Measurements from ENCODE around the gene BRD3. TPM values are rescaled to one million over a fixed set of nuclear protein-coding genes. Genes with fewer than 3 reads are reported as not detected.
"Not testable (repeated sequence)": the region's sequence is repeated elsewhere in the genome, so short reads cannot be mapped to it uniquely, and the experiment has no call there.

BRD3 gene
- 70.4 TPM for total RNA-seq

DNA sequence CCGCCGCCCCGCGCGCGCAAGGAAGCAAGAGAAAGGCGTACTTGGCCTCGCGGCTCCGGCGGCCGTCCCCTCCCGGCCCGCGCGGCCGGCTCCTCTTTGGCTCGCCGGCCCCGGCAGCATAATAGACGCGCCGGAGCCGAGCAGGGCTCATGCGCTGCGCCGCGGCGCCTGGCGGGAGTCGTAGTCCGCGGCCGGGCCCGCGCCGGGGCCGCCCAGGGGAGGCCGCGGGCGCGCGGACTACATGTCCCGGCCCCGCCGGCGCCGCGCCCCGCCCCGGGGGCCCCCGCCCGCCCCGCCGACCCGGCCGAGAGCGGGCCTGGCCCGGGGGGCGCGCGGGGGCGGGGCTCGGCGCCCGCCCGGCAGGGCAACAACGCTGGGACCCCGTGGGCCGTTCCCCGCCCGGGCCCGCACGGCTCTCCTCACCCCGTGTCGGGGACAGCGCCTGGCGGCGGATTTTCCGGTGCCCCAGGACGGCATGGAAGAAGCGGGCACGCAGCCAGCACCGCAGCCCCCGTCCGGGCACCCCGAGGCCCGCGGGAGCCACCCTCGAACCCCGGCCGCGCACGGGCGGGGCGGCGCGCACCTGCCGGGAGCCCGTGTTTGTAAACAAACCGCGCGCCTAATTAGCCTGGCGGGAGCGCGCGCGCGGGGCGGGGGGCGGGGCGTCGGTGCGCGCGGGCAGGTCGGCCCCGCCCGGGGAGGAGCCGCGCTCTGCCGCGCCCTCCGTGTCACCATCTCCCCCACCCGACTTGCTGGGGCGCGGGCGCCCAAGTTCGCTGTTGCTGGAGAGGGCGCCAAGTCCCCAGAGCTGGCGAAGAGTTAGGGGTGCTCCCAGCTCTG, at the start of gene BRD3:
Gene BRD3, minus strand, starts transcription at position 123 of the 840 bp plus-strand sequence. CDS start 14,549 bp downstream, outside the sequence.
- peak; percentile 84 for DNase-seq (ENCODE audit: low spot score)

DNA sequence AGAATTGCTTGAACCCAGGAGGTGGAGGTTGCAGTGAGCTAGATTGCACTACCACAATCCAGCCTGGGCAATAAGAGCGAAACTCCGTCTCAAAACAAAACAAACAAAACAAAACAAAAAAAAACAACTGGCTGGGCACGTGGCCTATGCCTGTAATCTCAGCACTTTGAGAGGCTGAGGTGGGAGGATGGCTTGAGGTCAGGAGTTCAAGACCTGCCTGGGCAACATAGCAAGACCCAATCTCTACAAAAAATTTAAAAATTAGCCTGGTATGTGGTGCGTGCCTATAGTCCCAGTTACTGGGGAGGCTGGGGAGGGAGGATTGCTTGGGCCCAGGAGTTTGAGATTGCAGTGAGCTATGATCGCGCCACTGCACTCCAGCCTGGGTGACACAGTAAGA, 44.7 kb upstream of the BRD3 start:
- no peak for DNase-seq (ENCODE audit: low spot score)

DNA sequence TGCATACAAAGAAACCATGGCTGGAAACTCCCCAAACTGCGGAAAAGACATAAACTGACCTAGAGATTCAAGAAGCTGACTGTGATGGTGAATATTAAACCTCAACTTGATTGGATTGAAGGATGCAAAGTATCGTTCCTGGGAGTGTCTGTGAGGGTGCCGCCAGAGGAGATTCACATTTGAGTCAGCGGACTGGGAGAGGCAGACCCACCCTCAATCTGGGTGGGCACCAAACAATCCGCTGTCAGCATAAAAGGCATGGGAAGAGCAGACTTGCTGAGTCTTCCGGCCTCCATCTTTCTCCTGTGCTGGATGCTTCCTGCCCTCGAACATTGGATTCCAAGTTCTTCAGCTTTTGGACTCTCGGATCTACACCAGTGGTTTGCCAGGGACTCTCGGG, 43.2 kb upstream of the BRD3 start:
- DNase-seq (ENCODE audit: low spot score), result no peak

DNA sequence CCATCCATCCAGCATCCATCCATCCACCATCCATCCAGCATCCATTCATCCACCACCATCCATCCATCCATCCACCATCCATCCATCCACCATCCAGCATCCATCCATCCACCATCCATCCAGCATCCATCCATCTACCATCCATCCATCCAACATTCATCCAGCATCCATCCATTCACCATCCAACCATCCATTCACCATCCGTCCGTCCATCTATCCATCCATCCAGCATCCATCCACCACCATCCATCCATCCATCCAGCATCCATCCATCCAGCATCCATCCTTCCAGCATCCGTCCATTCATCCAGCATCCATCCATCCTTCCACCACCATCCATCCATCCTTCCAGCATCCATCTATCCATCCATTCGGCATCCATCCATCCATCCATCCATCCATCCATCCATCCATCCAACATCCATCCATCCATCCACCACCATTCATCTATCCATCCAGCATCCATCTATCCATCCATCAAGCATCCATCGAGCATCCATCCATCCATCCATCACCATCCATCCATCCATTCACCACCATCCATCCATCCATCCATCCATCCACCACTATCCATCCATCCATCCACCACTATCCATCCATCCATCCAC, 35.7 kb upstream of the BRD3 start:
- DNase-seq (ENCODE audit: low spot score), result no peak

DNA sequence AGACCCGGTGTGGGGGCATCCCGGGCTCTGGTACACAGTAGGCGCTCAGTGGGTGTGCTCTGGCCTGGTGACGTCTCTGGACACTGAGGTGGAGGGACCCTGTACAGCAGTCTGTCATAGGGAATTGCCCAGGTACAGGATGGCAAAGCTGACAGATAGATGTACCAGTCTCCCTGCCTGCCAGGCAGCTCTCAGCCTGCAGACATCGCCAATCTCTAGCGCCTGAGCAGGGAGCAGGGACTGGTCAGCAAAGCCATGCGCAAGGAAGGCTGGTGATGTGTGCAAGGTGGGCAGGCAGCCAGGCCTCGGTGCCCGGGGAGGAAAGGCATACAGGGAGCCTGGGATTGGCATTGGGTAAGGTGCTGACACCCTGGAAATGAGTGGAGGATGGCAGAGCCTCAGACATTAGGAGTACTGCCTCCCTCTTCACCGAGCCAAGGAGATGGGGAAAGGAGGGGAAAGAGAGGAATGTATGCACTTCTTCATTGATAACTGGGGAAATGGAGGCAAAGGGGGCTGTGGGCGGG, 33.9 kb upstream of the BRD3 start:
- no peak for DNase-seq (ENCODE audit: low spot score)

DNA sequence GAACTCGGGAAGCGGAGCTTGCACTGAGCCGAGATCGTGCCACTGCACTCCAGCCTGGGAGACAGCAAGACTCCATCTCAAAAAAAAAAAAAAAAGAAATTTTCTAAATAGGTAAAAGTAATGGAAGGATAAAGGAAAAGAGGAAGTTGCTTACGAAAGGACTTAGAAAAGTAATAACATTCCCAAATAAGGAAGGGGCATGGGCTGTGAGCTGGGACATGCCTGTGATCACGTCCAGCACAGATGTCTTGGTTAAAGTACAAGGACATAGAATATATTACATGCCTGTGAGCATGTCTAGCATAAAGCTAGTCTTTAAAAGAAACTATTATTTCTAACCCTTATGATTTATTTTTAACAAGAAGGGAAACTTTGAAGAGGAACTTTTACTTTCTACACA, 33.3 kb upstream of the BRD3 start:
- not testable (repeated sequence) for DNase-seq (ENCODE audit: low spot score)

DNA sequence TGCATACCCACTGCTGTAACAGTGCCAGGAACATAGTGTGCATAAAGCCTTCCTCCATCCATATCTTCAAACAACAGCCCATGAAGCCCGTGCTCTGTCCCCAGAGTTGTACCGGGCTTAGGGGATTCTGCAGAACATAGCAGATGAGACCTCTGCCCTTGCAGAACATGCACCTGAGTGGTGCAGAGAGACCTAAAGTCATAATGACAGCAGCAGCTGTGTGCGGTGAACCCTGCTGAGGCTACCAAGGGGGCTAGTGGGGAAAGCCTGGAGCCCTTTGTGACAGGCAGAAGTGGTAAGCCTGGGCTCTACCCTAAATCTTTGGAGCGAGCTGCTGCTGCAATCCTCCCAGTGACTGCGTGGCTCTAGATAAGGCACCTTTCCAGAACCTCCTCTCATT, 32.2 kb upstream of the BRD3 start:
- DNase-seq (ENCODE audit: low spot score), result no peak

DNA sequence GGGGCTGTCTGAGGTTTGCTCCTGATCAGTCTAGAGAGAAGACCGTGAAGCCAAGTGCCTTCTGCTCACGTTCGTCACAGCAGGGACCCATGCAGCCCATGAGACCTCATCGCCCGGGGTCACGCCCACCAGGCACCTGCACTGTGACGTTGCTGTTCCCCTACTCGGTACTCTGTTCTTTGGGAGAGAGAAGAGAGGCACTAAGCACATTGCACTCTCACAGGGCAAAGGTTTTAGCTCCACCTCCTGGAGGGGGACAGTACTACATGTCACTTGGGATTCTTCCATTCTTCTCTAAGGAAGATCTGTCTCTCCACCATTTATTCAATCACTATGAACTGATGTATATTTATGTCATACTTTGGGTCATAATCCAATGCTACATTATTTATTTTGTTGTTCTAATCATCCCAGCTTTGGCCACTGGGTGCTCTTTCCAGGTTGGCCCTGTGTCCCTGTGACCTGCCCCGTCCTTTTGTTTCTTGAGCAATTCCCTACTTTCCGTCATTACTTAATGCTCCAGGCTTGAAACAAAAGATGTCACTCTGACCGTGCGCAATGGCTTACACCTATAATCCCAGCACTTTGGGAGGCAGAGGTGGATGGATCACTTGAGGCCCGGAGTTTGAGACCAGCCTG, 31.4 kb upstream of the BRD3 start:
- peak; percentile 37 for DNase-seq (ENCODE audit: low spot score)

DNA sequence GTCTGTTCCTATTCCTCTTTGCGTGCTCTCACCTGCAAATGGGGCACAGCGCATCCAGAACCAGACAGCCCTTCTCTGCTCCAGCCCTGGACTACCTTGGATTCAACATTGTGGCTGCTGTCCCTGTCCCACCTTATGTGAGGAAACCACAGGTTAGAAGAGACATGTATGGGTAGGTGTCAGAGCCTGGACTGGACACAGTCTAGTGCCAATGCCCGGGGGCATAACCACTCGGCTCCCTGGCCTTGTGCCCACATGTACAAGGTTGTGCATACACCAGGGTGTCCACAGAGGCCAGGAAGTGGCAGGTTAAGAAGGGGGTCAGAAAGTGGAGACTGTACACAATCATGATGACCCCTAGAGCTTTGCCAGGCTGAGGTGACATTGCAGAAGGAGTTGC, 22.1 kb upstream of the BRD3 start:
- DNase-seq (ENCODE audit: low spot score), result no peak

DNA sequence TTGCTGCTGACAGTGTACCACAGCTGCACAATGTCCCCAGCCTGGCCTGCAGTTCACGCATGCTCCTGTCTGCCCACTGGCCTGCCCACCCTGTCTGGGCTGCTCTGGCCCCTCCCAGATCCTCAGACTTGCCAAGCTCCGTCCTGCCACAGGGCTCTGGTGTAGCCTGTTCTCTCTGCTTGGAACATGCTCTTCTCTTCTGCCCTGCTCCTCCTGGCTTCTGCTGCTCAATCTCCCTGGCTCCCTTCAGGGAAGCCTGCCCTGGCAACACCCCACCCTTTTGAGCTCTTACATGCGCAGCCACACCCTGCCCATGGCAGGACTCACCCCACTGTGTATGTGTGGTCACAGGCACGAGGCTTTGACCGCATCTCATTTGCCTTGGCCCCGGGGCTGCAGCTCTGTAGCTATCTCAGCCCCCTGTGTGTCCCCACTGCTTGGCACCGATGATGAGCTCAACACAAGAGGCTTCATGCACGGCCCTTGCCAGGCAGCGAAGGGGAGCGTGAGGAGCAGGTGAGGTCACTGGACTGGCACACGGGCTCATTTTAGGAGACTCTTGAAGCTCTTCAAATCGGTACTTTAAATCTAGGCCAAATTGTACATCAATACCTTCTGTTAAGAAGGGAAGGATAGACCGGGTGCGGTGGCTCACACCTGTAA, 20.4 kb upstream of the BRD3 start:
- DNase-seq (ENCODE audit: low spot score), result no peak

DNA sequence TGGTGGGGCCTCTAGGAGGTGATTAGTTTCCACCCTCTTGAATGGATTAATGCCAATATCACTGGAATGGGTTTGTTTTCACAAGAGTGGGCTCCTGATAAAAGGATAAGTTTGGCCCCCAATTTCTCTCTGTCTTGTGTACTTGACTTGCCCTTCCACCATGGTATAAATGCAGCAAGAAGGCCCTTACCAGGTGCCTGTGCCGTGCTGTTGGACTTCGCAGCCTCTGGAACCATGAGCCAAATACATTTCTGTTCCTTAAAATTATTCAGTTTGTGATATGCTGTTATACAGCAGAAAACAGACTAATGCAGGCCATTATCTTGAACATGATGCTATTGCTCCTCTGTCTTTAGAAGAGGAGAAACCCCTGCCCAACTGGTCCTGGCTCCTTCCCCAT, 17.8 kb upstream of the BRD3 start:
- DNase-seq (ENCODE audit: low spot score), result no peak

DNA sequence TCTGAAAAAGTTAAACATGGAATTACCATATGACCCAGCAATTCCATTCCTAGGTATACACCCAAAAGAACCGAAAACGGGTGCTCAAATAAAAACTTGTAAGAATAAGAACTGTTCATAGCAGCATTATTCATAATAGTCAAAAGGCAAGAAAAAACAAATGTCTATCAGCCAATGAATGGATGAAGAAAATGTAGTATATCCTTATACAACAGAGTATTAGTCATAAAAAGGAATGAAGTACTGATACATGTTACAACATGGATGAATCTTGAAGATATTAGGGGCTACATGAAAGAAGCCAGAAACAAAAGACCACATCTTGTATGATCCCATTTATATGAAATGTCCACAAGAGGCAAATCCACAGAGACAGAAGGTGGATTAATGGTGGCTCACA, 15.6 kb upstream of the BRD3 start:
- no peak for DNase-seq (ENCODE audit: low spot score)

DNA sequence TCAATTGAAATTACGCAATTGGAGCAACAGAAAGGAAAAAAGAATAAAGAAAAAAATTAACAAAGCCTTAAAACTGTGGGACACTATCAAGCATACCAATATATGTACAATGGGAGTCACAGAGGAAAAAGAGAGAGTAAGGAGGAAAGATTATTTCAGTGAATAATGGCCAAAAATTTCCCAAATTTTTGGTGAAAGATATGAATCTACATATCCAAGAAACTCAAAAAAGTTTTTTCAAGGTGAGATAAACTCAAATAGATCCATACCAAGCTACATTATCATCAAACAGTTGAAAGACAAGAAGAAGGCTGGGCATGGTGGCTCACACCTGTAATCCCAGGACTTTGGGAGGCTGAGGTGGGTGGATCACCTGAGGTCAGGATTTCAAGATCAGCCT, 8.8 kb upstream of the BRD3 start:
- DNase-seq (ENCODE audit: low spot score), result no peak

DNA sequence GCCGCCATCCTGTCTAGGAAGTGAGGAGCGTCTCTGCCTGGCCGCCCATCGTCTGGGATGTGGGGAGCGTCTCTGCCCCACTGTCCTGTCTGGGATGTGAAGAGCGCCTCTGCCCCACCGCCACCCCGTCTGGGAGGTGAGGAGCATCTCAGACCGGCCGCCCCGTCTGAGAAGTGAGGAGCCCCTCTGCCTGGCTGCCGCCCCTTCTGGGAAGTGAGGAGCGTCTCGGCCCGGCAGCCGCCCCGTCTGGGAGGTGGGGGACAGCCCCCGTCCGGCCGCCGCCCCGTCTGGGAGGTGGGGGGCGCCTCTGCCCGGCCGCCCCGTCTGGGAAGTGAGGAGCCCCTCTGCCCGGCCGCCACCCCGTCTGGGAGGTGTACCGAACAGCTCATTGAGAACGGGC, 7.9 kb upstream of the BRD3 start:
- DNase-seq (ENCODE audit: low spot score), result not testable (repeated sequence)

DNA sequence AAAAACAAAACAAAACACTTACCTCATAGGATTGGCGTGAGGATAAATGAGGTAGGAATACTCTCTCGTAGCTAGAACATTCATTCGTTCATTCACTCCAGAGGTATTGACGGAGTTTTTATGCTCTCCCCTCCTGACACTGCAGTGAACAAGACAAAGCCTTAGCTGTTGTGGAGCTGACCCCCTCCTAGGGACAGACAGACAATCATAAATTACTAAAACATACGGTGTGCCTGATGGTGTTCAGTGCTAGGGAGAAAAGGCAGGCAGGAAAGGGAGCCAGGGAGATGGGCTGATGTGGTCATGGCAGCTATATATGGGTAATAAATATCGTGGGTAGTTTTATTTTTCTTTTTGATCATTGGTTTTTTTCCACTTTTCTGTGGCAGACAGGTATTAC, 5.7 kb upstream of the BRD3 start:
- DNase-seq (ENCODE audit: low spot score), result no peak

DNA sequence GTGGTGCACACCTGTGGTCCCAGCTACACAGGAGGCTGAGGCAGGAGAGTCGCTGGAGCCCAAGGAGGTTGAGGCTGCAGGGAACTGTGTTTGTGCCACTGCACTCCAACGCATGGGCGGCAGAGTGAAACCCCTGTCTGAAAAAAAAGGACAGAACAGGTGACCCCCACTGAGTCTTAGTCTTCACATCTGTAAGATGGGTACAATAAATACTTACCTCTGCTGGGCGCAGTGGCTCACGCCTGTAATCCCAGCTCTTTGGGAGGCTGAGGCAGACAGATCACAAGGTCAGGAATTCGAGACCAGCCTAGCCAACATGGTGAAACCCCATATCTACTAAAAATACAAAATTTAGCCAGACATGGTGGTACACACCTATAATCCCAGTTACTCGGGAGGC, 4.9 kb upstream of the BRD3 start:
- DNase-seq (ENCODE audit: low spot score), result not testable (repeated sequence)

DNA sequence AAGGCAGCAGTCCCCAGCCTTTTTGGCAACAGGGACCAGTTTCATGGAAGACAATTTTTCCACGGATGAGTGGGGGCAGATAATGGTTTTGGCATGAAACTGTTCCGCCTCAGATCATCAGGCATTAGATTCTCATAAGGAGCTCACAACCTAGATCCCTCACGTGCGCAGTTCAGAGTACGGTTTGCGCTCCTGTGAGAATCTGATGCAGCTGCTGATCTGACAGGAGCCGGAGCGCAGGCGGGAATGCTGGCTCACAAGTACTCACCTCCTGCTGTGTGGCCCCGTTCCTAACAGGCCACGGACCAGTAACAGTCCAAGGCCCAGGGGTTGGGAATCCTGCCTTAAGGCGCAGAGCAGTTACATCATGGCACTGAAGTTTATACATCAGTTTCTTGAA, 3.3 kb upstream of the BRD3 start:
- DNase-seq (ENCODE audit: low spot score), result no peak

DNA sequence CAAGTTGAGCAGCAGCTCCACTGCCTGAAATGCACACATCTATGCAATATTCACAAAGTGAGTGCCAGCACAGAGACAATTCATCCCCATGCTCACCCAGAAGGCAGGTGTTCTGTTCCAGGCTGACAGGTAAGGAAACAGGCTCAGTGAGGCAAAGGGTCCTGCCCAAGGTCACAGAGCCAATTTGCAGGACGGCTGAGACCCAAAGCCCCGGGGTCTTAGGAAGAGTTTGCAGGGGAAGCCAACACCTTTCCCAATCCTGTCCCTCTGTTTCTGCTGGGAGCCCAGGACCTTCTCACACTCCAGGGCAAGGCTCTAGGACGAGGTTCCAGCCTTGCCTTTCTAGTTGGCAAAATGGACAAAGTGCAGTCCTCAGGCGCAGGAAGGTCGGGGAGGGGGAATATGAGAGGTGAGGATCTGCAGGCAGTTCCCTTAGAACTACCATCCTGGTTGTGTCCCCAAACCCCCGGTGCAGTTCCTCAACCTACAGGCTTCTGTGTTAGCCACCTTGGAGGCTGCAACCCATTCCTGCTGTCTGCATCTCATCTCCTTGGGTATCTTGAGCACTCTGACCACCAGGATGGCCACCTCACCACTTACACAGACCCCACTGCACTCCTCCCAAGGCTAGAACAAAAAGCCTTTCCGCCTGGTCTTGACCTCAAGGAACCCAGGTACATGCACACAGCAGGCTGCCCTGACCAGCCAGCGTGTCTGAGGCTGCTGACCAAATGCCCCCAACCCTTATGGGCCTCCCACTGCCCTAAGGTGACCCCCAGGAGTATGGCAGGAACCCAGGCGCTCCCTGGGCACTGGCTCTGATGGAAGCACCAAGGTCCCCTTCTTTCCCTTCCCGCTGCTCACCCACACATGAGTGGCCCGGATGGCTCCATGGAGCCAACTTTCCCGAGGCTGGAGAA, 1.9 kb upstream of the BRD3 start:
- DNase-seq (ENCODE audit: low spot score), result no peak

DNA sequence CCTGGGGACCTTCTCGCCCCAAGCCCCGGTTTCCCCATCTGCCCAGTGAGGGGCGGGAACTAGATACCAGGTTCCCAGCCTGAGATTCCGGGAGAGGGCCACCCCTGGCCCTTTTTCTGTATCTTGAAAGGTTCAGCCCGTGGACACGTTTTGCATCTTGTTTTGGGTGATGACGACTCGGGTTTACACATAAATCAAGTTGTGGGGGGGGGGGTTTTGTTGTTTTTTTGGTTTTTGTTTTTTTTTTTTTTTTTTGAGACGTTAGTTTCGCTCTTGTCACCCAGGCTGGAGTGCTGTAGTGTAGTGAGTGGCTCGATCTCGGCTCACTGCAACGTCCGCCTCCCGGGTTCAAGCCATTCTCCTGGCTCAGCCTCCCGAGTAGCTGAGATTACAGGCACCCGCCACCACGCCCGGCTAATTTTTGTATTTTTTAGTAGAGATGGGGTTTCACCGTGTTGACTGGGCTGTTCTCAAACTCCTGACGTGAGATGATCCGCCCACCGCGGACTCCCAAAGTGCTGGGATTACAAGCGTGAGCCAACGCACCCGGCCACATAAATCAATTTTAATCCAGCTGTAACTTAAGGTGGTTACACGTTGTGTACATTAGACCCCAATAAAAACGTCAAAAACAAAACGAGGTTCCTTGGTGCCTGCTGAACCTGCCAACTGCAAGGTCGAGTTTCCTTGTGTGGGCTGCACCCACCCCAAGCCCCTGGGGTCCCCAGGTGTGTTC, 1.1 kb upstream of the BRD3 start:
- peak; percentile 11 for DNase-seq (ENCODE audit: low spot score)

Data from mucosa of gallbladder (tissue), 1 donor.